GM21390 (cell line): Measurements from ENCODE around the gene IL7R.
"Not testable (repeated sequence)": the region's sequence is repeated elsewhere in the genome, so short reads cannot be mapped to it uniquely, and the experiment has no call there.

Experiments used
- ATAC-seq: cut with Tn5 transposase; IDR thresholded peaks from one replicate; pipeline ENCODE4 v1.9.1; 2021; ENCODE audit not compliant: unreplicated experiment

IL7R gene

GRCh38 chr5:35870605-35871004 is 13.9 kb downstream of the IL7R start:
- no peak for ATAC-seq

GRCh38 chr5:35876454-35876853 is 19.8 kb downstream of the IL7R start:
- no peak for ATAC-seq

- ATAC-seq = no peak
Measured at GRCh38 chr5:35876922-35877321, 20.2 kb downstream of the IL7R start.

GRCh38 chr5:35877655-35878054 is 21.0 kb downstream of the IL7R start:
- no peak for ATAC-seq

- no peak for ATAC-seq
Measured at GRCh38 chr5:35878079-35878478, 21.4 kb downstream of the IL7R start.

- no peak for ATAC-seq
Measured at GRCh38 chr5:35879096-35879495, 22.4 kb downstream of the IL7R start.

GRCh38 chr5:35879649-35880048 is 23.0 kb downstream of the IL7R start:
- no peak for ATAC-seq

GRCh38 chr5:35880156-35880555 is 23.5 kb downstream of the IL7R start:
- no peak for ATAC-seq

GRCh38 chr5:35881758-35882157 is 25.1 kb downstream of the IL7R start:
- no peak for ATAC-seq

- no peak for ATAC-seq
Measured at GRCh38 chr5:35884191-35884769, 27.6 kb downstream of the IL7R start.

- ATAC-seq = no peak
Measured at GRCh38 chr5:35884773-35885172, 28.1 kb downstream of the IL7R start.

GRCh38 chr5:35886381-35886780 is 29.7 kb downstream of the IL7R start:
- no peak for ATAC-seq

GRCh38 chr5:35887321-35888100 is 30.8 kb downstream of the IL7R start:
- ATAC-seq = no peak

- no peak for ATAC-seq
Measured at GRCh38 chr5:35890021-35891020, 33.6 kb downstream of the IL7R start.

- not testable (repeated sequence) for ATAC-seq
Measured at GRCh38 chr5:35892799-35893198, 36.1 kb downstream of the IL7R start.

- ATAC-seq = no peak
Measured at GRCh38 chr5:35894131-35894530, 37.4 kb downstream of the IL7R start.

GRCh38 chr5:35898952-35899660 is 42.4 kb downstream of the IL7R start:
- no peak for ATAC-seq

GRCh38 chr5:35899800-35900199 is 43.1 kb downstream of the IL7R start:
- ATAC-seq = no peak

GRCh38 chr5:35900972-35901695 is 44.4 kb downstream of the IL7R start:
- ATAC-seq = no peak

GRCh38 chr5:35902046-35902672 is 45.5 kb downstream of the IL7R start:
- ATAC-seq = peak; percentile 61
